HG02759 (cell line): Measurements from ENCODE around the gene TNP1.

ENCODE experiments used
- ATAC-seq: cut with Tn5 transposase; IDR thresholded peaks from one replicate; pipeline ENCODE4 v1.9.1; 2021; ENCODE audit warnings: mild to moderate bottlenecking, moderate library complexity; ENCODE audit not compliant: unreplicated experiment

Gene TNP1

DNA sequence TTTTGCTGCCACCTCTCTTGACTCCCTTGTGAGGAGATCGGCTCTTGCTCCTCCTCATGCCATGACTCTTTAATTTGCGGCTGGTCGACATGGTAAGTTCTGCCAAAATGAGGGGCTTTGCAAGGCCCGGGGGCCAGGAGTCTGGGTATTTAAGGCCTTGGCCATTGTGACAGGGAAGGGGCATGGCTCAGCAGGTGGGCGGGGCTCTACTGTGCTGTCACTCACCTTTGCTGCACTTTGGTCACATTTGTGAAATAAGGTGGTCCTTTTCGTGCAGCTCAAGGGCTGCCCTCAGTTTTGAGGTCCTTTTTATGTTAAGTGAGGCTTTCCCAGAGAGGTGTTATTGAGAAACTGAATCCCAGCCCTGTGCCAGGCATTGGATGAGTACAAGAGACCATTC is at the start of gene TNP1:
TNP1 (minus strand) TSS at position 121 of the 400 bp plus-strand sequence; CDS start at position 91, 30 bp downstream.
- ATAC-seq = no peak

DNA sequence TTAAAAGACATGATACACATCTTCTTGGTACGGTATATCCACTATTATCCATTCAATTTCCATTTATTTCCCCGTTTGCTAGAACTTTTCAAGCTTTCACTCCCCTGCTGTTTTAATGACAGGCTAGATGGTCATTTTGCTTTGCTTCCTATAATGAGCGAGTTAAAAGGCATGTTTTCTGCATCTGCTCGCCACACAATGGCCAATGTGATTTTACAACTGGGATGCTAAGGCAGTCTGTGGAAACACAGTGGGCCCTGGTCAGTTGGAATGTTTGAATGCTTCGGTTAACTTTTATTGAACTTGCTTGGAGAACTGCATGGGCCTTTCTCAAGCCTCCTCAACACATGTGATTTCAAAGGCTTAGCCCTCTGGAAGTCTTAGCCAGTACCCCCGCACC is 48.4 kb upstream of the TNP1 start:
- ATAC-seq = no peak

DNA sequence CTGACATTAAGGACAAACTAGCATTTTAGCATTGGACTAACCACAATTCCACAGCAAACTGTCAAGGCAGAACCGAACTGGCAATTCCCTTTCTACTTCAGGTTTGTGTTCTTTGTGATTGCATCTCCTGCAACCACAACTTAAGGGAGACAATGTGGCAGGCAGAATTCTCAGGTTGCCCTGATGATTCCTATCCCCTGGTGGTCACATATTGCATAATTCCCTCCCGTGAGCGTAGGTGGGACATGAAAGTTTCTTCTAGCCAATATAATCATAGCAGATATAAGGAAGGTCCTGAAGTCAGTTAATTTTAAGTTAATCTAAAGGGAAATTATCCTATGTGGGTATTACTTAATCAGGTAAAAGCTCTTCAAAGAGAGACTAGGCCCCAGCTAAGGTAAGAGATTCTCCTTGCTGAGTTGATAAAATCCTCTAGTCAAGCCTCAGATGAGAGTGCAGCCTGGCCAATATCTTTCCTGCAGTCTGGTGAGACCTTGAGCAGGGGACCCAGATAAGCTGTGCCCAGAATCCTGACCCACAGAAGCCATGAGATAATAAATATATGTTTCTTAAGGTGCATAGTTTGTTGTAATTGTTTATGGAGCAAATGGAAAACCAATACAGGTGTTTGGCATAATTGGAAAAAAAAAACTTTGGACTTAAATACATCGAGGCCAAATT is 45.9 kb upstream of the TNP1 start:
- no peak for ATAC-seq

DNA sequence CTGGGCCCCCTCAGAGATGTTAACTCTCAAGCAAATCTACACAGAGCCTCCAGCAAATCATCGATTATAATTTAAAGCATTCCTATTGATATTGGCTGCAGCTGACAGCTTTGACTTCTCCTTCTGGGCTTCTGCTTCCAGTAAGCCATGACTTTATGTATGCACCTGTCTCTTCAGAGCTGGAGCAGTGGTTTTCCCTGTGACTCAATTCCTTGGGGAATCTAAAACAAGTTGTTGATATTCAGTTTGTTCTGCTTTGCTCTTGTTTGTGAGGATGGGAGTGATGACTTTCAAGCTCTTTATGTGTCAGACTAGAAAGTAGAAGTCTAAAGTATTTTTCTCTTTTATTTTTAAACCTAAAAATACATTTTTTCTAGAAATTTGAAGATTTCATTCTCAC is 45.1 kb upstream of the TNP1 start:
- ATAC-seq = no peak

- ATAC-seq = no peak
Measured at GRCh38 chr2:216904554-216904953, 44.7 kb upstream of the TNP1 start.

DNA sequence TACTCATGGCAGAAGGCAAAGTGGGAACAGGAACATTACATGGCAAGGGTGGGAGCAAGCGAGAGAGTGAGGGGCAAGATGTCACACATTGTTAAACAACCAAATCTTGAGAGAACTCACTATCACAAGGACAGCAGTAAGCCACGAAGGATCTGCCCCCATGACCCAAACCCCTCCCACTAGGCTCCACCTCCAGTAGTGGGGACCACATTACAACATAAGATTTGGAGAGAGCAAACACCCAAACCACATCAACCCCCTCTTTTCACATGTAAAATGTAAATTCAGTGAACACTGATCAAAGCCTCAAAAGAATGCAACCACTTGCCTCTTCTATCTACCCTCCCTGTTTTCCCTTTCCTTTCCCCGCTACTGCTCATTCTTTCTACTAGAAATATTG is 43.6 kb upstream of the TNP1 start:
- ATAC-seq = no peak

- ATAC-seq = no peak
Measured at GRCh38 chr2:216901273-216901672, 41.4 kb upstream of the TNP1 start.

- ATAC-seq = no peak
Measured at GRCh38 chr2:216900406-216900805, 40.5 kb upstream of the TNP1 start.

DNA sequence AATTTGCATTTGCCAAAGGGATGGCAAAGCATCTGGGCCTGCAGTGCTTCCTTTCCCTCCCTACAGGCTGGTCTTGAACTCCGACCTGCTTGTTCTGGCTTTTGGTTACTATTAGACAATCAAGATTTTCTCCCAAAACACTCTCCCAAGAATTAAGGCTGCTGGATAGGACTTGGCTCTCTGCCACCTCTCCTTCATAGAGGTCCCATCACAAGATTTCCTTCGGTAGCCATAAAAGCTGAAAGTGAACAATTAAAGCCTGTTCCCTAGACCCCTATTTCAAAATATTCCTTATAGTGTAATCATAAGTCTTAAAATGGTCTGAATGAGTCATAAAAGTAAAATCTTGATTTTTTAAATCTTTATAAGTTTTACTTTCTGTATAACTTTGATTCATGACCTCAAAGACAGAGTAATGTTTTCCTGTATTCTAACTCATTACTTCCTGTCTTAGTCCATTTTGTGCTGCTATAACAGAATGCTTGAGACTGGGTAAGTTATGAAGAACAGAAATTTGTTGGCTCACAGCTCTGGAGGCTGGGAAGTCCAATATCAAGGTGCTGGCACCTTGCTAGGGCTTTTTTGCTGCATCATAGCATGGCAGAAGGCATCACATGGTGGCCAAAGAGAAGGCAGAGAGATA is 37.8 kb upstream of the TNP1 start:
- ATAC-seq = no peak

DNA sequence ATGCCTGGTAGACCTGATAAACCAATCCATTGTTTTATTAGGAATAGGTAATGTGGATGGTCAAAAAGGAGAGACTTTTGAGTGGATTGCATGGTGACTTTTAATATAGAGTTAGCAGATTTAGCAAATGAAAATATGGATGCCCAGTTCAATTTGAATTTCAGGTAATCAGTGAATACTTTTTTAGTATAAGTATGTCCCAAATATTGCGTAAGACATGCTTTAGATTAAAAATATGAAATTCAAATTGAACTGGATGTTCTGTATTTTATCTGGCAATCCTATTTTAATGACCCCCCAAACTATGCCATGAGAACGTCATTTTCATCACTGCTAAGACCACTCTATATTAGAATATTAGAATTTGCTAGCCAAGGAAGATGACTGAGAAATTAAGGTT is 30.3 kb upstream of the TNP1 start:
- no peak for ATAC-seq

DNA sequence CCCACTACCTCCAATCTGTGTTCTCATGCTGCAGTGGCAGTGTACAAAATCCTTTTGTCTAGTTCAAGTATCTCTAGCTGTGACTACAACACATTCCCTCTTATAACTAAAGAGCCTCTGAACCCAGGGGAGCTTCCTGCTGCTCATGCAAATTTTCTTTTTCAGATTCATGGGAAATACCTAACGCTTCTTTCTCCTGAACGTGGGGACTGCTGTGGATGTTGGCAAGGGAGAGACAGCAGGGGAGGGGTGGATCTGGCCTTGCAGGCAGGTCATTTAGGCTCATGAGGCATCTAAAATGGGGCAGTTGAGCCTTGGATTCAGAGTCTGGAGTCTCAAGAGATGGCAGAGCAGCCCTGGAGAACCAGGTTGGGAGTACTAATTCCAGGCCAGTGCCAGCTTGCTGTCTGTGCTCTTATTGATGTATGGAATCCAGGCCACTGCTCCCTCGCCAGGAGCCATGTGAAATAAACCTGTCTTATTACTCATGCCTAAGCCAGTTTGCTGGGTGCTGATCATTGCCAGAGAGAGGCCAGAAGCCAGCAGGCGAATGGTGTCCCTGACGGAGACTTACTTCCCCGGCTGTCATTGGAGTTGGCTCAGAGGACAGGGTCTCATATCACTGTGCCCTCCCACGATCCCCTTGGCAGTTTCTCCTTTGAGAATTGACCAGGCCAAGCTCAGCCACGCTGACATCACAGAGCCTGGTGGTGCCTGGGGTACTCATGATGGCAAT is 29.2 kb upstream of the TNP1 start:
- no peak for ATAC-seq

DNA sequence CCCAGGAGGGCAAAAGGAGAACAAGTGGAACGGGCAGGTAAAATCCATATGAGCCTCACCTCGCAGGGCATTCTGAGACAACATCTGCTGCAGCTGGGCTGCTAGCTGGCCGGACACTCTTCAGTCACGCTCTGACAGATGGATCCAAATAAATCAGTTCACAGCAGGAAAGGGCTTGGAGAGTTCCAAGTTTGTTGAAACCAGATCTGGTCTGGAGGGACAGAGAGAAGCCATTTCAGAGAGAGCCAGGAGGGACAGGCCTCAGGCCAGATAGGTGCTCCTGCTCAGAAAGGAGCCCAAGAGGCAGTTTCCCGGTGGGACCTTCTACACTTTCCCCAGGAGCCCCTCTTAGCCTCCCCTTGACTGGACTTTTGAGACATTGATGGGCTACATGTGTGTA is 28.2 kb upstream of the TNP1 start:
- no peak for ATAC-seq

DNA sequence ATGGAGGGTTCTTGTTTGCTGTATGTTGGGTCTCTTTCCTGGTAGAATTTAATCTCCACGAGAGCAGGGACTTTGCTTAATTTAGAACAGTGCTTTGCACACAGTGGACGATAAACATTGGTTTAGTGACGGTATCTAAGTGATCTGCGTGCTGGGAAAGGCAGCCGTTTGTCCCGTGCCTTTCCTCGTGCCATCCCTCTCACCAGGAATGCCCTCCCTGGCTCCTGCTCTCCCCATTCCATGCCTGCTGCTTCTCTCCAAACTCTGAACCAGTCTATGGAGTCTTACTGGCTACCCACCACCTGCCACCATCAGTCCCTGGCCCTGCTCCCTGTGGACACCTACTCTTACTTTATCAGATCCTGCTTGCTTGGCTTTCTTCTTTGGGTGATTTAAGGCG is 27.3 kb upstream of the TNP1 start:
- no peak for ATAC-seq

DNA sequence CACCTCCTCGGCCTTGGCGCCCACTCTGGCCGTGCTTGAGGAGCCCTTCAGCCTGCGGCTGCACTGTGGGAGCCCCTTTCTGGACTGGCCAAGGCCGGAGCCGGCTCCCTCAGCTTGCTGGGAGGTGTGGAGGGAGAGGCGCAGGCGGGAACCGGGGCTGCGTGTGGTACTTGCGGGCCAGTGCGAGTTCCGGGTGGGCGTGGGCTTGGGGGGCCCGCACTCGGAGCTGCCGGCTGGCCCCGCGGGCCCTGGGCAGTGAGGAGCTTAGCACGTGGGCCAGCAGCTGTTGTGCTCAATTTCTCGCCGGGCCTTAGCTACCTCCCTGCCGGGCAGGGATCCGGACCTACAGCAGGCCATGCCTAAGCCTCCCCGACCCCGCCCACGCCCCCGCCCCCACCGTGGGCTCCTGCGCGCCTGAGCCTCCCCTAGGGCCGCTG is 25.3 kb upstream of the TNP1 start:
- ATAC-seq = no peak

- no peak for ATAC-seq
Measured at GRCh38 chr2:216884347-216884746, 24.5 kb upstream of the TNP1 start.

GRCh38 chr2:216882876-216883275 is 23.0 kb upstream of the TNP1 start:
- ATAC-seq = no peak

DNA sequence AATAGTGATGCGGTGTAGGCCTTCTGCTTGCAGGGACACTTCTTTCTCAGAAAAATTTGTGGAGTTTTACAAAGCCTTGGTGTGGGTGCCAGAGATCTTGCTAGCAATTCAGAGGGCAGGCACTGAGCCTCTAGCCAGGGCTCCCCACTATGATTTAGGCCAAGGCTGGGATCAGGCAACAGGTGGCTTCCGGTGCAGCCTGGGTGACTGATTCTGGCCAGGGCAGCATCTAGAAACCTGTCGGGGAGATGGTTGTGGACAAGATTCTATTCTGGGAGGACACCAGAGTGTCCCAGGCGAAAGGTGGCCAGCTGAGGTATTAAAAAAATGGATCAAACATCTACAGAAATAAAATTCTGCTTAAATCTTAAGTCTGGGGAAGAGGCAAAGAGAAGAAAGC is 21.5 kb upstream of the TNP1 start:
- no peak for ATAC-seq

GRCh38 chr2:216880509-216881184 is 20.8 kb upstream of the TNP1 start:
- no peak for ATAC-seq

GRCh38 chr2:216879727-216880508 is 20.1 kb upstream of the TNP1 start:
- no peak for ATAC-seq

- no peak for ATAC-seq
Measured at GRCh38 chr2:216878072-216878471, 18.2 kb upstream of the TNP1 start.

DNA sequence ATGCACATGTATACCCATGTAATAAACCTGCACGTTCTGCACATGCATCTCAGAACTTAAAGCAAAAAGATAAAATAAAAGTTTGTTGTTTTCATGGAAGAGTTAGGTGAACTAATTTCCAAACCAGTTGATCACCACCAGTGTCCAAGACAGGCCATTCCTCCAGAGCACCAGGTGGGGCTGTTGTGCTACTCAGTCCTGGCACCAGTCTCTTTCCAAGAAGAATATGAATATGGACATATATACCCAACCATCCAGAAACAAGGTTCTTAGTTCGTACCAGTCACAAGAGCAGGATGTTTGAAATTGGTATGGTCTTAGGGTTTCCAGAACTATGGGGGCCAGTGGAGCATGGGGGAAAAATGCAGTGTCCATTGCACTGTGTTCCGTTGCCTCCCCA is 17.2 kb upstream of the TNP1 start:
- ATAC-seq = no peak
